Mesendoderm (in vitro differentiated cells): ENCODE data around the gene ALKBH2.

Experiments
- DNase-seq: peaks from one replicate; pipeline ENCODE4 v3.0.0; 2013
- H2AK5ac ChIP-seq: 2 replicates; pipeline ENCODE4 v1.6.1; 2013; ENCODE audit warnings: low read length, inconsistent platforms
- H2BK120ac ChIP-seq: 2 replicates; pipeline ENCODE4 v1.6.1; 2013; ENCODE audit warnings: low read depth, mild to moderate bottlenecking, low read length, moderate library complexity, mixed read lengths
- H2BK15ac ChIP-seq: replicated peaks from 2 replicates; pipeline ENCODE4 v1.6.1; 2013; ENCODE audit warnings: low read depth, mild to moderate bottlenecking, moderate library complexity
- H2BK5ac ChIP-seq: 2 replicates; pipeline ENCODE4 v1.6.1; 2013; ENCODE audit warnings: low read length, inconsistent platforms
- H3K18ac ChIP-seq: 2 replicates; pipeline ENCODE4 v1.6.1; 2013; ENCODE audit warnings: mild to moderate bottlenecking, low read length, mixed read lengths
- H3K23ac ChIP-seq: one replicate; pipeline ENCODE4 v1.6.1; 2013; ENCODE audit warnings: low read length
- H3K27ac ChIP-seq: 2 replicates; pipeline ENCODE4 v1.5.1; 2013; ENCODE audit warnings: low read depth, mild to moderate bottlenecking, inconsistent platforms, low read length, moderate library complexity
- H3K27me3 ChIP-seq: 2 replicates; pipeline ENCODE4 v1.6.1; 2013; ENCODE audit warnings: low read length, control low read depth, mild to moderate bottlenecking, inconsistent platforms; ENCODE audit not compliant: insufficient read depth, poor library complexity
- H3K36me3 ChIP-seq: 2 replicates; pipeline ENCODE4 v1.6.1; 2013; ENCODE audit warnings: low read length, inconsistent platforms; ENCODE audit not compliant: control insufficient read depth, insufficient read depth
- H3K4ac ChIP-seq: one replicate; pipeline ENCODE4 v1.6.1; 2013; ENCODE audit warnings: low read depth, mild to moderate bottlenecking, low read length, moderate library complexity
- H3K4me1 ChIP-seq: 2 replicates; pipeline ENCODE4 v1.6.1; 2013; ENCODE audit warnings: low read depth, low read length, inconsistent platforms; ENCODE audit not compliant: control insufficient read depth
- H3K4me2 ChIP-seq: 2 replicates; pipeline ENCODE4 v1.6.1; 2013; ENCODE audit warnings: low read length
- H3K4me3 ChIP-seq: 2 replicates; pipeline ENCODE4 v1.5.1; 2013; ENCODE audit warnings: mild to moderate bottlenecking, low read length
- H3K56ac ChIP-seq: one replicate; pipeline ENCODE4 v1.6.1; 2013; ENCODE audit warnings: low read length
- H3K79me1 ChIP-seq: 2 replicates; pipeline ENCODE4 v1.6.1; 2013; ENCODE audit warnings: low read length, inconsistent platforms
- H3K79me2 ChIP-seq: 2 replicates; pipeline ENCODE4 v1.6.1; 2013; ENCODE audit warnings: mild to moderate bottlenecking, low read length; ENCODE audit not compliant: control insufficient read depth, insufficient read depth
- H3K9ac ChIP-seq: 2 replicates; pipeline ENCODE4 v1.6.1; 2013; ENCODE audit warnings: low read length, inconsistent platforms
- H4K5ac ChIP-seq: one replicate; pipeline ENCODE4 v1.6.1; 2013; ENCODE audit warnings: low read length
- H4K8ac ChIP-seq: one replicate; pipeline ENCODE4 v1.6.1; 2013; ENCODE audit warnings: low read depth, mild to moderate bottlenecking, control low read depth, low read length, moderate library complexity
- WGBS: extraction: QIAGEN DNeasy Blood & Tissue Kit; methylation state at CpG from one replicate; pipeline ENCODE4 v1.1.7; 2013; ENCODE audit warnings: low lambda C conversion rate, missing lambda C conversion rate; ENCODE audit not compliant: insufficient coverage; ENCODE audit errors: extremely low coverage; 5-methylcytosine and 5-hydroxymethylcytosine counted together

Gene ALKBH2

DNA sequence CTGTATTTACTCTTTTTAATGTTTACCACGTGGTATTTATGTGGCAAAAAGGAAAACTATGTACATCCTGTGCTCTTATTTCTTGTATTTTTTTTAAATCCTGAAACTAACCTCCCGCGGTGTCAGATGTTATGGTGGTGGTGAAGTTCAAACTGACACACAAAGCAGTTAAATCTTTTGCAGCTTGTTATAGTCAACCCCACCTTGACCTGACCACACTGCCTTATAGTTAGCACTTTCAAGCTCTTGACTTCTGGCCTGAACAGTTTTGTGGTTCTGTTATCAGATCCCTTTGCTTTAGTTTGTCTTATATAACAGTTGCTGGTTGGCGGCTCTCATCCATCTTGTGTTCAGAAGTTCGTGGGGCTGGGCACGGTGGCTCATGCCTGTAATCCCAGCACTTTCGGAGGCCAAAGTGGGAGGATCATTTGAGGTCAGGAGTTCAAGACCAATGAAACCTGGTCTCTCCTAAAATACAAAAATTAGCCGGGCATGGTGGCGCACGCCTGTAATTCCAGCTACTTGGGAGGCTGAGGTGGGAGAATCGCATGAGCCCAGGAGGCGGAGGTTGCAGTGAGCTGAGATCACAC lies 6.3 kb upstream of the ALKBH2 start:
- no peak overlapping the region for H3K4ac ChIP-seq
- H3K36me3 ChIP-seq = peaks cover 13% of the 10 kb centered on the region
- H2AK5ac ChIP-seq = no peak overlapping the region
- H3K23ac ChIP-seq = no peak overlapping the region
- H3K27ac ChIP-seq = no peak overlapping the region
- no peak overlapping the region for H3K4me2 ChIP-seq
- H3K79me1 ChIP-seq = no peaks in the 10 kb centered on the region
- H2BK15ac ChIP-seq = no peak overlapping the region
- no peak overlapping the region for H2BK120ac ChIP-seq
- H3K27me3 ChIP-seq = no peaks in the 10 kb centered on the region
- no CpG with 5 or more reads among the region's 12 CpGs for WGBS
- peak overlapping the region; percentile 30 for H3K9ac ChIP-seq
- H3K4me3 ChIP-seq = no peak overlapping the region
- no peak overlapping the region for H2BK5ac ChIP-seq
- H4K5ac ChIP-seq = no peak overlapping the region
- no peak overlapping the region for H3K18ac ChIP-seq
- H3K56ac ChIP-seq = no peak overlapping the region
- no peak overlapping the region for H4K8ac ChIP-seq
- no peaks in the 10 kb centered on the region for H3K4me1 ChIP-seq
- peaks cover 13% of the 10 kb centered on the region for H3K79me2 ChIP-seq
- no peak for DNase-seq

DNA sequence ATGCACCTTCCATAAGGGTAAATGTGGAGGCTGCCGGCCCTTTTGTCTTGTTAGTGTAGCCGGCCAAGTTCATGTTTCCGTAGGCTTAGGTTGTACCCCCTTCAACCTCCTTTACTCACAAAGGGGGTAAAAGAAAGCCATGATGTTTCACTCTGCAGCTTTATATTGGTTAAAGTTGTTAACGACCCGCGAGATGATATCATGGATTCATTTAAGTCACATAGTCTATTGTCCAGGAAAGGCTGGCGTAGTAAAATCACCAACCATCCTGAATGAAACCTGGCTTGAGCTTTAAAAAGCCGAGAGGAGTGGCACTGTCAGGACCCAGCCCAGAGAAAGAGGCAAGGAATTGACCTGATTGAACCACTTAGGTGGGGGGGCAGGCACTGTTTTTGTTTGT lies 5.4 kb upstream of the ALKBH2 start:
- no peaks in the 10 kb centered on the region for H3K27me3 ChIP-seq
- no peak overlapping the region for H4K5ac ChIP-seq
- no peaks in the 10 kb centered on the region for H3K79me1 ChIP-seq
- H3K56ac ChIP-seq = peak overlapping the region; percentile 82
- peak; percentile 28 for DNase-seq
- no peak overlapping the region for H2AK5ac ChIP-seq
- no CpG with 5 or more reads among the region's 8 CpGs for WGBS
- H3K18ac ChIP-seq = no peak overlapping the region
- peak overlapping the region; percentile 76 for H3K4me3 ChIP-seq
- H2BK120ac ChIP-seq = no peak overlapping the region
- H3K36me3 ChIP-seq = peaks cover 8% of the 10 kb centered on the region
- H4K8ac ChIP-seq = no peak overlapping the region
- H2BK5ac ChIP-seq = no peak overlapping the region
- no peak overlapping the region for H3K23ac ChIP-seq
- H2BK15ac ChIP-seq = no peak overlapping the region
- peak overlapping the region; percentile 82 for H3K9ac ChIP-seq
- H3K79me2 ChIP-seq = peaks cover 13% of the 10 kb centered on the region
- H3K4me1 ChIP-seq = no peaks in the 10 kb centered on the region
- H3K27ac ChIP-seq = peak overlapping the region; percentile 52
- H3K4me2 ChIP-seq = peak overlapping the region; percentile 71
- no peak overlapping the region for H3K4ac ChIP-seq

DNA sequence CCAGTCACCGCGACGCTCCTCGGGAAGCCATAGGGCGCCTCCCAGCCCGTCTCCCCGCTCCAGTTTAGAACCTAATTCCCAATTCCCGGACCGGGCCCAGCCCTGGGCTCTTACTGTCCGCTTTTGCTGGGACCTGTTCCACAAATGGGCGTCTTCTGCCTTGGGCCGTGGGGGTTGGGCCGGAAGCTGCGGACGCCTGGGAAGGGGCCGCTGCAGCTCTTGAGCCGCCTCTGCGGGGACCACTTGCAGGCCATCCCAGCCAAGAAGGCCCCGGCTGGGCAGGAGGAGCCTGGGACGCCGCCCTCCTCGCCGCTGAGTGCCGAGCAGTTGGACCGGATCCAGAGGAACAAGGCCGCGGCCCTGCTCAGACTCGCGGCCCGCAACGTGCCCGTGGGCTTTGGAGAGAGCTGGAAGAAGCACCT lies 4.9 kb upstream of the ALKBH2 start:
- H4K5ac ChIP-seq = no peak overlapping the region
- peak overlapping the region; percentile 82 for H3K9ac ChIP-seq
- H3K4ac ChIP-seq = no peak overlapping the region
- H3K79me1 ChIP-seq = no peaks in the 10 kb centered on the region
- H3K79me2 ChIP-seq = peaks cover 13% of the 10 kb centered on the region
- no peak overlapping the region for H2BK120ac ChIP-seq
- peak overlapping the region; percentile 82 for H3K56ac ChIP-seq
- H3K4me2 ChIP-seq = peak overlapping the region; percentile 71
- H3K4me1 ChIP-seq = no peaks in the 10 kb centered on the region
- no peak overlapping the region for H3K18ac ChIP-seq
- peak overlapping the region; percentile 52 for H3K27ac ChIP-seq
- peaks cover 8% of the 10 kb centered on the region for H3K36me3 ChIP-seq
- no peaks in the 10 kb centered on the region for H3K27me3 ChIP-seq
- no peak overlapping the region for H4K8ac ChIP-seq
- H3K4me3 ChIP-seq = peak overlapping the region; percentile 76
- WGBS = no CpG with 5 or more reads among the region's 32 CpGs
- no peak overlapping the region for H3K23ac ChIP-seq
- no peak for DNase-seq
- no peak overlapping the region for H2BK5ac ChIP-seq
- no peak overlapping the region for H2BK15ac ChIP-seq
- H2AK5ac ChIP-seq = no peak overlapping the region

DNA sequence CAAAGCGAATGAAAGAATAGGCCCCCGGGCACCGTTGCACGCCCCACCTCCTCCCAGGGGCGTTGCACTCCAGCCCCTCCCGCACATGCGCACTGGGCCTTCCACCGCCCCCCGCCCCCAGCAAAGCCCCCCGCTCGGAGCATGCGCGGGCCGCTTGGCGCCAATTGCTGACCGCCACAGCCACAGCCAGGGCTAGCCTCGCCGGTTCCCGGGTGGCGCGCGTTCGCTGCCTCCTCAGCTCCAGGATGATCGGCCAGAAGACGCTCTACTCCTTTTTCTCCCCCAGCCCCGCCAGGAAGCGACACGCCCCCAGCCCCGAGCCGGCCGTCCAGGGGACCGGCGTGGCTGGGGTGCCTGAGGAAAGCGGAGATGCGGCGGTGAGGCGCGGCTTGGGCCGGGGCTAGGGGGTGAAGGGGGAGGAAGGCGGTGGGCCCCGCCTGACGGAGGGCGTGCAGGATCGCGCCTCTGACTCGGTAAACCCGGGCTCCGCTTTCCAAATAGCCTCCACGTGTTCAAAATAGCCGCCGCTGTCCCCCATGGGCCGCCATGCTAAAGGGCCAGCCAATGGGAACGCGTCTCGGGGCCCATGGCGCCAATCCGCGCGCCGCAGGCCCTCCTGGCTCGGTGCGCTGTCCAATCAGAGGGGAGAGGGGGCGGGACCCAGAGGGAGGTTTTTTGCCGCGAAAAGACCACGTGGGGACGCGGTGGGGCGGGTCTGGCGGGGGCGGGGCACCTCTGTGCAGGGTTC lies 4.3 kb upstream of the ALKBH2 start, which contains the start of gene UNG:
Gene UNG (plus strand): TSS at position 163 of the 748 bp plus-strand sequence. CDS start 83 bp downstream, at position 246.
- peak; percentile 97 for DNase-seq
- H3K18ac ChIP-seq = peak within 1 kb of the TSS; percentile 25
- H3K4ac ChIP-seq = no peak within 1 kb of the TSS
- peaks cover 3% of the 10 kb centered on the region for H3K4me1 ChIP-seq
- H3K27ac ChIP-seq = peak within 1 kb of the TSS; percentile 63
- peak within 1 kb of the TSS; percentile 79 for H3K4me2 ChIP-seq
- no peak within 1 kb of the TSS for H3K23ac ChIP-seq
- WGBS = no CpG with 5 or more reads among the region's 71 CpGs
- peak within 1 kb of the TSS; percentile 76 for H3K4me3 ChIP-seq
- H3K56ac ChIP-seq = peak within 1 kb of the TSS; percentile 96
- H3K79me2 ChIP-seq = peaks cover 13% of the 10 kb centered on the region
- no peak within 1 kb of the TSS for H2BK120ac ChIP-seq
- no peaks in the 10 kb centered on the region for H3K79me1 ChIP-seq
- H4K8ac ChIP-seq = no peak within 1 kb of the TSS
- no peak within 1 kb of the TSS for H2BK15ac ChIP-seq
- peaks cover 8% of the 10 kb centered on the region for H3K36me3 ChIP-seq
- no peak within 1 kb of the TSS for H4K5ac ChIP-seq
- no peak within 1 kb of the TSS for H2AK5ac ChIP-seq
- peak within 1 kb of the TSS; percentile 35 for H2BK5ac ChIP-seq
- no peaks in the 10 kb centered on the region for H3K27me3 ChIP-seq
- peak within 1 kb of the TSS; percentile 91 for H3K9ac ChIP-seq

DNA sequence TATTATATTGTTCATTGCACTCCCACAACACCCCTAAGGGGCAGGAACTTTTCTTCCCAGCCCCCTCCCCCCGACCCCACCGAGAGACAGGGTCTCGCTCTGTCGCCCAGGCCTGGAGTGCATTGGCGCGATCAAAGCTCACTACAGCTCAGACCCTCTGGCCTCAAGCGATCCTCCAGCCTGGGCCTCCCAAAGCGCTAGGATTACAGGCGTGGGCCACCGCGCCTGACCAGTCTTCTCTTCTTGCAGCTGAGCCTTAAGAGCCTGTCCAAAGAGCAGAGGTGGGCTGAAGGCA lies 3.8 kb upstream of the ALKBH2 start:
- Histone ChIP-seq H2BK5ac (peak overlapping the region; percentile 35), H3K27ac (peak overlapping the region; percentile 59), H3K4me3 (no peak overlapping the region), H4K5ac (no peak overlapping the region), H3K79me2 (peaks cover 13% of the 10 kb centered on the region), H3K4ac (no peak overlapping the region), H2AK5ac (no peak overlapping the region), H2BK15ac (no peak overlapping the region), H3K56ac (peak overlapping the region; percentile 96), H3K4me1 (peaks cover 3% of the 10 kb centered on the region), H3K4me2 (peak overlapping the region; percentile 79), H3K36me3 (peaks cover 6% of the 10 kb centered on the region), H2BK120ac (no peak overlapping the region), H4K8ac (no peak overlapping the region), H3K27me3 (no peaks in the 10 kb centered on the region), H3K79me1 (peaks cover 3% of the 10 kb centered on the region), H3K18ac (peak overlapping the region; percentile 25), H3K9ac (peak overlapping the region; percentile 91), H3K23ac (no peak overlapping the region)
- WGBS = no CpG with 5 or more reads among the region's 11 CpGs
- DNase-seq = no peak
